Lung (tissue), 12 donors: ENCODE results near the gene CLIP2. TPM values are rescaled to one million over a fixed set of nuclear protein-coding genes. Genes with fewer than 3 reads are reported as not detected.
A peak's percentile ranks its signal among the peaks of the same experiment; 100 is the strongest.

Experiments
- ATAC-seq: fragments of 200-7000 bp; cut with Tn5 transposase; one replicate; pipeline ENCODE4 v1.9.1; 2020; ENCODE audit warnings: moderate number of reproducible peaks; ENCODE audit not compliant: insufficient read depth, low FRiP score
- DNase-seq, 3 donors: peaks; one replicate each; pipeline ENCODE4 v3.0.0-alpha.2; 2013 to 2017
- H3K27ac ChIP-seq, 2 donors: one replicate each; pipeline ENCODE4 v1.5.1; 2013; ENCODE audit warnings: mild to moderate bottlenecking in 2 of 2, moderate library complexity in 2 of 2, control low read depth in 1 of 2, inconsistent platforms in 1 of 2, low read depth in 1 of 2, low read length in 1 of 2
- H3K27me3 ChIP-seq, 3 donors: one replicate each; pipeline ENCODE4 v1.5.1; 2013; ENCODE audit warnings: low read length in 2 of 3; ENCODE audit not compliant: control insufficient read depth in 3 of 3, insufficient read depth in 3 of 3
- H3K36me3 ChIP-seq, 4 donors: one replicate each; pipeline ENCODE4 v1.5.1; 2013; ENCODE audit warnings: low read length in 4 of 4, mild to moderate bottlenecking in 1 of 4, moderate library complexity in 1 of 4; ENCODE audit not compliant: control insufficient read depth in 4 of 4, insufficient read depth in 4 of 4
- H3K4me1 ChIP-seq, 5 donors: one replicate each; pipeline ENCODE4 v1.5.1; 2013; ENCODE audit warnings: low read length in 5 of 5, mild to moderate bottlenecking in 2 of 5, moderate library complexity in 1 of 5; ENCODE audit not compliant: control insufficient read depth in 5 of 5, insufficient read depth in 5 of 5
- H3K4me3 ChIP-seq: one replicate; pipeline ENCODE4 v1.5.1; 2013; ENCODE audit warnings: mild to moderate bottlenecking, control low read depth, moderate library complexity
- H3K9ac ChIP-seq, 2 donors: one replicate each; pipeline ENCODE4 v1.5.1; 2013; ENCODE audit warnings: low read length in 2 of 2, control low read depth in 1 of 2; ENCODE audit not compliant: insufficient read depth in 1 of 2
- H3K9me3 ChIP-seq, 4 donors: one replicate each; pipeline ENCODE4 v1.5.1; 2013; ENCODE audit warnings: low read length in 3 of 4, mild to moderate bottlenecking in 1 of 4, moderate library complexity in 1 of 4; ENCODE audit not compliant: control insufficient read depth in 4 of 4, insufficient read depth in 3 of 4
- WGBS, 2 donors: extraction: QIAGEN DNeasy Blood & Tissue Kit; methylation state at CpG; one replicate each; pipeline ENCODE4 v1.1.7; 2013; 5-methylcytosine and 5-hydroxymethylcytosine counted together
- polyA plus RNA-seq, 2 donors: library from polyadenylated mRNA; stranded (reverse); fragments of 200-250 nt; gene quantifications; one replicate each; pipeline ENCODE4 v1.2.1, GENCODE V29; 2013
- total RNA-seq, 2 donors: library from RNA; depleted of rRNA in 1 of 2; stranded (reverse); fragments of >200 nt in 1 of 2; gene quantifications; one replicate each; pipeline ENCODE4 v1.2.1, GENCODE V29; 2014 to 2021
- TF ChIP-seq, protein P1 (sequence below): IDR thresholded peaks from 2 replicates; pipeline ENCODE4 v1.5.1; 2012; ENCODE audit warnings: mild to moderate bottlenecking; ENCODE audit errors: control extremely low read depth, extremely low read depth
- donor health status: control.
- donor health status: control.
- donor health status: Bipolar disorder and iron deficiency.
- donor health status: healthy.
- donor health status: DM: yes; HTN: yes; CAD: no.

Gene CLIP2
- total and polyA plus RNA-seq, 4 donors = 7.9 to 27.0 (median 14.9) TPM

- Histone ChIP-seq H3K36me3 (no peaks in the 10 kb centered on the region), H3K4me1 (peaks cover 0 to 24% (median 8%) of the 10 kb centered on the region in 5 donors), H3K9me3 (no peaks in the 10 kb centered on the region), H3K27ac (peak overlapping the region; percentile 76 to 95), H3K27me3 (no peaks in the 10 kb centered on the region), H3K4me3 (peak overlapping the region; percentile 57), H3K9ac (peak overlapping the region in 1 of 2 donors; percentile 55)
- 71 to 73% methylated on average over 11 of the region's 11 CpGs for WGBS, 2 donors
- DNase-seq (peak; percentile 24 to 41 (median 40)), ATAC-seq (no peak)
- TF ChIP-seq, protein P1, sequence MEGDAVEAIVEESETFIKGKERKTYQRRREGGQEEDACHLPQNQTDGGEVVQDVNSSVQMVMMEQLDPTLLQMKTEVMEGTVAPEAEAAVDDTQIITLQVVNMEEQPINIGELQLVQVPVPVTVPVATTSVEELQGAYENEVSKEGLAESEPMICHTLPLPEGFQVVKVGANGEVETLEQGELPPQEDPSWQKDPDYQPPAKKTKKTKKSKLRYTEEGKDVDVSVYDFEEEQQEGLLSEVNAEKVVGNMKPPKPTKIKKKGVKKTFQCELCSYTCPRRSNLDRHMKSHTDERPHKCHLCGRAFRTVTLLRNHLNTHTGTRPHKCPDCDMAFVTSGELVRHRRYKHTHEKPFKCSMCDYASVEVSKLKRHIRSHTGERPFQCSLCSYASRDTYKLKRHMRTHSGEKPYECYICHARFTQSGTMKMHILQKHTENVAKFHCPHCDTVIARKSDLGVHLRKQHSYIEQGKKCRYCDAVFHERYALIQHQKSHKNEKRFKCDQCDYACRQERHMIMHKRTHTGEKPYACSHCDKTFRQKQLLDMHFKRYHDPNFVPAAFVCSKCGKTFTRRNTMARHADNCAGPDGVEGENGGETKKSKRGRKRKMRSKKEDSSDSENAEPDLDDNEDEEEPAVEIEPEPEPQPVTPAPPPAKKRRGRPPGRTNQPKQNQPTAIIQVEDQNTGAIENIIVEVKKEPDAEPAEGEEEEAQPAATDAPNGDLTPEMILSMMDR = no peak
Observed at GRCh38 chr7:74454925-74455288, 165.7 kb downstream of the CLIP2 start.

DNA sequence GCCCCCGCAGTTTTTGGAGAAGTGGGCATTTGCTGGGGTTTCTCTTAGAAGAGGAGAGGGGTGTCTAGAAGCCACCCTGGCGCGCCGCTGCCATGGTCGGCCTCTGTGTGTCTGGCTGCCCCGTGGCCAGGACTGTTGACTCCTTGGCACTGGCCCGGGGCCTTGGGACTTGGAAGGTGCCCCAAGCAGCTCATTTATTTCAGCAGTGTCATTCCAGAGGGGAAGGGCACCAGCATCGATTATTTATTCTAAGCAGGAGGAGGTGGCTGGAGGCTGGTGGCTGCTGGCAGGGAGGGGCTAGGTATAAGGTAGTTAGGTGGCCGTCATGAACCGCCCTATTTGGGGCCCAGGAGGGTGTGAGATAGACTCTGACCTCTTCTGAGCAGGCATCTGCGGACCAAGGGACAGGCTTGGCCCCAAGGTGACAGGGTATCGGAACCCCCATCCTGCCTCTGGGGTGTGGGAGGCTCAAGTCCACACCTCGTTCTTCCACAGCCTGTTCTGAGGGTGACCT is 166.1 kb downstream of the CLIP2 start:
- DNase-seq = no peak

More for the DNA sequence above, 166.1 kb downstream of the CLIP2 start:
- WGBS, 2 donors = 68 to 71% methylated on average over 13 of the region's 13 CpGs
- Histone ChIP-seq H3K27me3 (no peaks in the 10 kb centered on the region), H3K4me1 (peaks cover 0 to 24% (median 8%) of the 10 kb centered on the region in 5 donors), H3K9me3 (no peaks in the 10 kb centered on the region), H3K9ac (no peak overlapping the region), H3K36me3 (no peaks in the 10 kb centered on the region), H3K27ac (peak overlapping the region; percentile 76 to 95), H3K4me3 (no peak overlapping the region)
- no peak for ATAC-seq
- TF ChIP-seq, protein P1 = no peak

Other genes with a start within 250 kb of the CLIP2 start
- 10 to 100 TPM; 11.2 to 41.0 TPM for gene LIMK1, start 205.6 kb upstream of the CLIP2 start, total RNA-seq
- gene LIMK1, start 205.6 kb upstream of the CLIP2 start, polyA plus RNA-seq = 10 to 100 TPM; 14.0 to 20.5 TPM
- gene EIF4H, start 115.1 kb upstream of the CLIP2 start, total RNA-seq = 100 to 1,000 TPM; 228 to 250 TPM
- gene EIF4H, start 115.1 kb upstream of the CLIP2 start, polyA plus RNA-seq = 100 to 1,000 TPM; 125 to 217 TPM
- gene LAT2, start 79.4 kb upstream of the CLIP2 start, total RNA-seq = 10 to 100 TPM; 11.2 to 37.9 TPM
- gene LAT2, start 79.4 kb upstream of the CLIP2 start, polyA plus RNA-seq = 100 to 1,000 TPM in 1 of 2 donors, 10 to 100 TPM in 1; 19.5 to 110 TPM
- gene RFC2, start 35.0 kb upstream of the CLIP2 start, total RNA-seq = 10 to 100 TPM; 14.5 to 23.8 TPM
- 10 to 100 TPM; 20.5 to 22.0 TPM for gene RFC2, start 35.0 kb upstream of the CLIP2 start, polyA plus RNA-seq
- 10 to 100 TPM; 14.4 to 24.1 TPM for gene GTF2IRD1, start 164.5 kb downstream of the CLIP2 start, total RNA-seq
- 10 to 100 TPM in 1 of 2 donors, 1 to 10 TPM in 1; 9.3 to 20.0 TPM for gene GTF2IRD1, start 164.5 kb downstream of the CLIP2 start, polyA plus RNA-seq